ENCODE results near the gene OR10H3.

Gene OR10H3

DNA sequence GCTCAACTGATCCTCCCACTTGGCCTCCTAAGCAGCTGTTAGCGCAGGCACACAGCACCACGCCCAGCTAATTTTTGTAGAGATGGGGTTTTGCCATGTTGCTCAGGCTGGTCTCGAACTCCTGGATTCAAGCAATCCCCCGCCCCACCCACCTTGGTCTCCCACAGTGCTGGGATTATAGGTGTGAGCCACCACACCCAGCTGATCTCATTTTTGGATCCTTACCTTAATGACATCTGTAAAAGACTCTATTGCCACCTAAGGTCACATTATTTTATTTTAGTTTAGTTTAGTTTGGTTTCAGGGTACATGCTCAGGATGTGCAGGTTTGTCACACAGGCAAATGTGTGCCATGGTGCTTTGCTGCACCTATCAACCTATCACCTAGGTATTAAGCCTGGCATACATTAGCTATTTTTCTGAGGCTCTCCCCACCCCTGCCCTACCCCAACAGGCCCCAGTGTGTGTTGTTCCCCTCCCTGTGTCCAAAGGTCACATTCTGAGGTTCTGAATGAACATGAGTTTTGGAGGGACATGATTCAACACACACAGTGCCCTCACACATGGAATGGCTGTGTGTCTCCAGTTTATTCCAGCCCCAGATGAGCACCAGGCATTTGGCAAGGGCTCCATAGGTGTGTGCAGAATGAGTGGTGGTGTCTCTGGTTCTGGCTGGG lies 50.9 kb downstream of the OR10H3 start:
- ChIA-PET POLR2A (no interaction called here), CTCF (interaction anchor here (0.6 to 0.7 kb wide), 2 partner anchors 593 to 763 kb away, joined by 3 read pairs; no protein-coding TSS in a partner anchor)
- TF ChIP-seq ARNT (IDR thresholded peaks at IDR 0.05) = no peak
- no peak for TF ChIP-seq HDGF (IDR thresholded peaks at IDR 0.05; ENCODE audit: borderline replicate concordance)
- TF ChIP-seq FOXA1 (IDR thresholded peaks at IDR 0.05) = no peak
- TF ChIP-seq TARDBP (IDR thresholded peaks at IDR 0.05) = no peak
- TF ChIP-seq FOXK2 (IDR thresholded peaks at IDR 0.05) = no peak
- TF ChIP-seq L3MBTL2 (conservative IDR thresholded peaks at IDR 0.05) = no peak
- TF ChIP-seq BHLHE40 (IDR thresholded peaks at IDR 0.05; ENCODE audit: borderline replicate concordance) = no peak
- DNase-seq (ENCODE audit: extremely low spot score) = no peak

DNA sequence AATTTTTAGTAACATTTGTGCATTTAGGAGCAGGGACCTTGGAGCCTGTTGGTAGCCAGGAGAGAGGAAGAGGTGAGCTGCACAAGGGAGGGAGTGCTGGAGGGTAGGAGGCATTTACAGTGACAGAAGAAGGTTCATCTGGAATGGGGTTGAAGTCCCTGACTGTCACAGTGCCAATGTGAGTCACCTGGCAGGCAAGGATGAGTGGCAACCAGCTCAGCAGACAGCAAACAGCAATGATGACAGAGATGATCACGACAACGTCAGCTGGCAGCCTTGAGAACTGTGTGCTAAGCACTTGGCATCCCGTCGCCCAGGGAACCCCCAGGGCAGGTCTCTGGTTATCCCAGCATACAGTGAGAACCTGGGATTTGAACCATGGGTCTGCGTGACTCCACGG lies 52.3 kb downstream of the OR10H3 start:
- DNase-seq (ENCODE audit: extremely low spot score) = no peak
- ChIA-PET POLR2A (no interaction called here), CTCF (no interaction called here)
- TF ChIP-seq SUZ12 (IDR thresholded peaks at IDR 0.05) (no peak), HDGF (IDR thresholded peaks at IDR 0.05; ENCODE audit: borderline replicate concordance) (no peak), FOXK2 (IDR thresholded peaks at IDR 0.05) (no peak), ELF4 (IDR thresholded peaks at IDR 0.05) (no peak), FOXA1 (IDR thresholded peaks at IDR 0.05) (no peak), LEF1 (IDR thresholded peaks at IDR 0.05; ENCODE audit: borderline replicate concordance) (no peak), ARNT (IDR thresholded peaks at IDR 0.05) (no peak), CTBP1 (IDR thresholded peaks at IDR 0.05; ENCODE audit: borderline replicate concordance) (no peak), TARDBP (IDR thresholded peaks at IDR 0.05) (no peak), BHLHE40 (IDR thresholded peaks at IDR 0.05; ENCODE audit: borderline replicate concordance) (no peak), FOXM1 (IDR thresholded peaks at IDR 0.05; ENCODE audit: borderline replicate concordance) (no peak)
